ENCODE measurements around the gene ADARB2. TPM values are rescaled to one million over a fixed set of nuclear protein-coding genes. Genes with fewer than 3 reads are reported as not detected.

The ADARB2 gene
- total RNA-seq, 3 donors from 2014 or later (not counting 1 experiment from before 2014, with no cell fraction given) = 0.27 to 0.78 (median 0.40) TPM

DNA sequence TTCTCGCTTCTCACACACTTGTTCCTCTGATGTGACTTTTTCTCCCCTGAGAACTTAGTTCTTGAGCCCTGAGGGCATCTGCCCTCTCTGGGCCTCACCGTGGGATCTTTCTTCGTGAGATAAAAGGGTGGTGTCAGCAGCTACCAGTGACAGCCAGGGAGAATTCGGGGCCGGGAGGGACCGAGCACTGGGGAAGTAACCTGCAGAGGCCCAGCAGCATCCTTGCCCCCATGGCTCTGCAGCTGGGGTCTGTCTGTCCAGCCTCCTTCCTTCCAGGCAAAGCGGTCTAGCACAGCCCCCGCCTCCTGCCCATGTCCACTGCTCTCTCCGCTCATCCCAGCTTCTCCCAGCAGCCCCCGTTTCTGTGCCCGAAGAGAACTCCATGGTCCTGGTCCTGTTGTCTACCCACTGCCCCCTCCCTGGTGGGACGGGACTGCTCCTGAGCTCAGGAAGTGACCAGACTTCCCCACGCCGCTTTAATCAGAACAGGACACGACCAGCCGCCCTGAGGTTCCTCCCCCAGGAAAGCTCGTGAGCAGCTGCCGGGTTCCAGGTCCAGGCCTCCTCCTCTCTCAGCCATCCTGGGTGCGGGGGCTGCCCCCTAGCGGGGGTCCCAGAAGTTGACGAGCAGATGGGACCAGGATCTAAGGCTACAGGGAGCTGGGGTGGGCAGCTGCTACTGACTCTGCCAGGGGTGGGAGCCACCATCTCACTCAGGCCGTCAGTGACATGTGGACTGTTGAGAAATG, 493.7 kb downstream of the ADARB2 start:
- ATAC-seq = no peak
- Histone ChIP-seq H3K9me3 (ENCODE audit: control insufficient read depth, insufficient read depth, low read length) (no peaks in the 10 kb centered on the region), H3K4me1 (ENCODE audit: control insufficient read depth, insufficient read depth, low read length) (peaks cover 9% of the 10 kb centered on the region), H3K4me3 (ENCODE audit: low read length) (no peak overlapping the region), H3K27ac (ENCODE audit: low read length) (no peak overlapping the region), H3K27me3 (ENCODE audit: control insufficient read depth, insufficient read depth, low read length) (peaks cover 8% of the 10 kb centered on the region), H3K36me3 (ENCODE audit: control insufficient read depth, insufficient read depth, low read length) (no peaks in the 10 kb centered on the region)
- TF ChIP-seq, protein P1, sequence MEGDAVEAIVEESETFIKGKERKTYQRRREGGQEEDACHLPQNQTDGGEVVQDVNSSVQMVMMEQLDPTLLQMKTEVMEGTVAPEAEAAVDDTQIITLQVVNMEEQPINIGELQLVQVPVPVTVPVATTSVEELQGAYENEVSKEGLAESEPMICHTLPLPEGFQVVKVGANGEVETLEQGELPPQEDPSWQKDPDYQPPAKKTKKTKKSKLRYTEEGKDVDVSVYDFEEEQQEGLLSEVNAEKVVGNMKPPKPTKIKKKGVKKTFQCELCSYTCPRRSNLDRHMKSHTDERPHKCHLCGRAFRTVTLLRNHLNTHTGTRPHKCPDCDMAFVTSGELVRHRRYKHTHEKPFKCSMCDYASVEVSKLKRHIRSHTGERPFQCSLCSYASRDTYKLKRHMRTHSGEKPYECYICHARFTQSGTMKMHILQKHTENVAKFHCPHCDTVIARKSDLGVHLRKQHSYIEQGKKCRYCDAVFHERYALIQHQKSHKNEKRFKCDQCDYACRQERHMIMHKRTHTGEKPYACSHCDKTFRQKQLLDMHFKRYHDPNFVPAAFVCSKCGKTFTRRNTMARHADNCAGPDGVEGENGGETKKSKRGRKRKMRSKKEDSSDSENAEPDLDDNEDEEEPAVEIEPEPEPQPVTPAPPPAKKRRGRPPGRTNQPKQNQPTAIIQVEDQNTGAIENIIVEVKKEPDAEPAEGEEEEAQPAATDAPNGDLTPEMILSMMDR (IDR thresholded peaks at IDR 0.05) = no peak
- H3K4me3 Mint-ChIP-seq = no peak overlapping the region
- intact Hi-C loops (cut with micrococcal nuclease) = no loop called here
- no peaks in the 10 kb centered on the region for H3K9me3 Mint-ChIP-seq
- peaks cover 30 to 39% of the 10 kb centered on the region in 2 donors for H3K27me3 Mint-ChIP-seq (ENCODE audit: low read depth in 2 of 2)
- no peaks in the 10 kb centered on the region for H3K36me3 Mint-ChIP-seq
- peaks cover 8 to 17% of the 10 kb centered on the region in 2 donors for H3K4me1 Mint-ChIP-seq
- H3K27ac Mint-ChIP-seq = no peak overlapping the region
- DNase-seq = no peak
- WGBS (ENCODE audit: insufficient coverage) = 76% methylated on average over 22 of the region's 22 CpGs

GRCh38 chr10:1242975-1243374, 494.4 kb downstream of the ADARB2 start:
- Histone ChIP-seq H3K4me1 (ENCODE audit: control insufficient read depth, insufficient read depth, low read length) (peaks cover 9% of the 10 kb centered on the region), H3K9me3 (ENCODE audit: control insufficient read depth, insufficient read depth, low read length) (no peaks in the 10 kb centered on the region), H3K27me3 (ENCODE audit: control insufficient read depth, insufficient read depth, low read length) (peaks cover 3% of the 10 kb centered on the region), H3K36me3 (ENCODE audit: control insufficient read depth, insufficient read depth, low read length) (no peaks in the 10 kb centered on the region), H3K4me3 (ENCODE audit: low read length) (no peak overlapping the region), H3K27ac (ENCODE audit: low read length) (no peak overlapping the region)
- Mint-ChIP-seq H3K36me3 (no peaks in the 10 kb centered on the region), H3K9me3 (no peaks in the 10 kb centered on the region), H3K4me3 (no peak overlapping the region), H3K27me3 (ENCODE audit: low read depth in 2 of 2) (peaks cover 27 to 37% of the 10 kb centered on the region in 2 donors), H3K27ac (no peak overlapping the region), H3K4me1 (peaks cover 8 to 17% of the 10 kb centered on the region in 2 donors)
- TF ChIP-seq, protein P1 (IDR thresholded peaks at IDR 0.05) = no peak
- DNase-seq (no peak), ATAC-seq (no peak)
- WGBS (ENCODE audit: insufficient coverage) = 91% methylated on average over 18 of the region's 18 CpGs
- intact Hi-C loops (cut with micrococcal nuclease) = no loop called here

DNA sequence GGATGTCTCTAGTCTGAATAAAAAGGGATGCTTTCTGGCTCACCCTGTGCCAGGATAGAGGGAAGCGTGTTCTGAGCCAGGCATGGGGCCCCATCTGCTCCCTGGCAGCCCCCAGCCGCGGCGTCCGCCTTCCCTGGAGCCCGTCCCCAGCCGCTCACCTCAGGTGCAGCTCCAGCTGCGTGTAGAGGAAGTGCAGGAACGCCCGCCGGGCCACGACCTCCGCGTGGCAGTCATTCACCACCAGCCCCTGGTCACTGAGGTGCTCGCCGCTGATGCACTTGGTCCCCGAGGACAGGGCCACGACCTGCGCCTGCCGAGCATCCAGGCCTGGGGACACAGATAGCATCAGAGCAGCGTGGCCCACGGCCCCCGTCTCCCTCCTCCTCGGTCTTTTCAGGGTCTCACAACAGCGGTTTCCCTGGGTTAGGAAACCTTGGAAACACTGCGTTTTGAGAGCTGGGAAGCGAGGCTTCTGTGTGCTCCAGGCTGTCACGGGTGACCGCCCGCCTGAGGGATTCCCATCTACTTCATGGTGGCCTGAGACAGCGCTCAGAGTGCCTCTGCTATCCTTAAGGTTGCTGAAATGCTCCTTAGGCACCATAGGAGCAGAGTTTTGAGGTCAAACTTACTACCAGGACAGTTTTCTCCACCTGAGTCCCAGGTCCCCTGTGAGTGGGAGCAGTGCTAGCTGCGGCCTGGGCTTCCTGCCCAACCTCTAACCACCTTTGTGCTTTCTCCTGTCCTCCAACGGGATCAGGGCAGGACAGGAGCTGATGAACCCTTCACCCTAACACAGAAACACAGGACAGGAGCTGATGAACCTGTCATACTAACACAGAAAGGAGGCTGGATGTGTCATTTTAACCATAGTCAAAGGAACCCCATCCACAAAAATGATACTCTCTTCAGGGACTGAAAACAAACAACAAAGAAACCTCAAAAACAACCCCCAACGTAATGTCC, 495.1 kb downstream of the ADARB2 start:
- Mint-ChIP-seq H3K4me3 (no peak overlapping the region), H3K4me1 (peaks cover 8 to 17% of the 10 kb centered on the region in 2 donors), H3K27ac (no peak overlapping the region), H3K27me3 (ENCODE audit: low read depth in 2 of 2) (peaks cover 19 to 30% of the 10 kb centered on the region in 2 donors), H3K9me3 (no peaks in the 10 kb centered on the region), H3K36me3 (no peaks in the 10 kb centered on the region)
- Histone ChIP-seq H3K27ac (ENCODE audit: low read length) (no peak overlapping the region), H3K27me3 (ENCODE audit: control insufficient read depth, insufficient read depth, low read length) (no peaks in the 10 kb centered on the region), H3K36me3 (ENCODE audit: control insufficient read depth, insufficient read depth, low read length) (no peaks in the 10 kb centered on the region), H3K4me3 (ENCODE audit: low read length) (no peak overlapping the region), H3K9me3 (ENCODE audit: control insufficient read depth, insufficient read depth, low read length) (no peaks in the 10 kb centered on the region), H3K4me1 (ENCODE audit: control insufficient read depth, insufficient read depth, low read length) (peaks cover 9% of the 10 kb centered on the region)
- no peak for DNase-seq
- intact Hi-C loops (cut with micrococcal nuclease) = no loop called here
- TF ChIP-seq, protein P1 (IDR thresholded peaks at IDR 0.05) = no peak
- WGBS (ENCODE audit: insufficient coverage) = 87% methylated on average over 33 of the region's 34 CpGs
- no peak for ATAC-seq
